ENCODE data around the gene CCHCR1.
"Not testable (repeated sequence)": the region's sequence is repeated elsewhere in the genome, so short reads cannot be mapped to it uniquely, and the experiment has no call there.

CCHCR1 gene

GRCh38 chr6:31179042-31179386, 21.4 kb upstream of the CCHCR1 start:
- peaks cover 17% of the 10 kb centered on the region for H3K4me1 ChIP-seq (ENCODE audit: control insufficient read depth, low read depth, low read length)
- no peaks in the 10 kb centered on the region for H3K27me3 ChIP-seq (ENCODE audit: control insufficient read depth, insufficient read depth, low read length)
- H3K27ac ChIP-seq (ENCODE audit: low read length), result no peak overlapping the region
- H3K36me3 ChIP-seq (ENCODE audit: control insufficient read depth, low read depth, low read length), result no peaks in the 10 kb centered on the region
- H3K9me3 ChIP-seq (ENCODE audit: control insufficient read depth, low read depth, low read length), result no peaks in the 10 kb centered on the region
- no peak overlapping the region for H3K9ac ChIP-seq (ENCODE audit: low read length)
- no peak overlapping the region for H3K4me3 ChIP-seq (ENCODE audit: low read length)

GRCh38 chr6:31178143-31179041, 20.8 kb upstream of the CCHCR1 start:
- Histone ChIP-seq H3K9ac (ENCODE audit: low read length) (no peak overlapping the region), H3K4me3 (ENCODE audit: low read length) (no peak overlapping the region), H3K4me1 (ENCODE audit: control insufficient read depth, low read depth, low read length) (peaks cover 20% of the 10 kb centered on the region), H3K27ac (ENCODE audit: low read length) (no peak overlapping the region), H3K27me3 (ENCODE audit: control insufficient read depth, insufficient read depth, low read length) (no peaks in the 10 kb centered on the region), H3K9me3 (ENCODE audit: control insufficient read depth, low read depth, low read length) (no peaks in the 10 kb centered on the region), H3K36me3 (ENCODE audit: control insufficient read depth, low read depth, low read length) (no peaks in the 10 kb centered on the region)

- Histone ChIP-seq H3K9ac (ENCODE audit: low read length) (no peak overlapping the region), H3K27ac (ENCODE audit: low read length) (no peak overlapping the region), H3K4me1 (ENCODE audit: control insufficient read depth, low read depth, low read length) (peaks cover 26% of the 10 kb centered on the region), H3K9me3 (ENCODE audit: control insufficient read depth, low read depth, low read length) (no peaks in the 10 kb centered on the region), H3K27me3 (ENCODE audit: control insufficient read depth, insufficient read depth, low read length) (no peaks in the 10 kb centered on the region), H3K4me3 (ENCODE audit: low read length) (no peak overlapping the region), H3K36me3 (ENCODE audit: control insufficient read depth, low read depth, low read length) (no peaks in the 10 kb centered on the region)
Measured at GRCh38 chr6:31175971-31176370, 18.4 kb upstream of the CCHCR1 start.

- H3K9me3 ChIP-seq (ENCODE audit: control insufficient read depth, low read depth, low read length), result no peaks in the 10 kb centered on the region
- H3K27ac ChIP-seq (ENCODE audit: low read length), result no peak overlapping the region
- H3K36me3 ChIP-seq (ENCODE audit: control insufficient read depth, low read depth, low read length), result no peaks in the 10 kb centered on the region
- H3K4me3 ChIP-seq (ENCODE audit: low read length), result no peak overlapping the region
- H3K27me3 ChIP-seq (ENCODE audit: control insufficient read depth, insufficient read depth, low read length), result no peaks in the 10 kb centered on the region
- H3K9ac ChIP-seq (ENCODE audit: low read length), result no peak overlapping the region
- peaks cover 30% of the 10 kb centered on the region for H3K4me1 ChIP-seq (ENCODE audit: control insufficient read depth, low read depth, low read length)
Measured at GRCh38 chr6:31174378-31174777, 16.8 kb upstream of the CCHCR1 start.

- Histone ChIP-seq H3K4me3 (ENCODE audit: low read length) (peak overlapping the region; percentile 75), H3K9ac (ENCODE audit: low read length) (peak overlapping the region; percentile 95), H3K9me3 (ENCODE audit: control insufficient read depth, low read depth, low read length) (no peaks in the 10 kb centered on the region), H3K27me3 (ENCODE audit: control insufficient read depth, insufficient read depth, low read length) (no peaks in the 10 kb centered on the region), H3K27ac (ENCODE audit: low read length) (peak overlapping the region; percentile 97), H3K4me1 (ENCODE audit: control insufficient read depth, low read depth, low read length) (peaks cover 27% of the 10 kb centered on the region), H3K36me3 (ENCODE audit: control insufficient read depth, low read depth, low read length) (peaks cover 3% of the 10 kb centered on the region)
Measured at GRCh38 chr6:31173406-31173805, 15.8 kb upstream of the CCHCR1 start.

- H3K9me3 ChIP-seq (ENCODE audit: control insufficient read depth, low read depth, low read length), result no peaks in the 10 kb centered on the region
- H3K4me1 ChIP-seq (ENCODE audit: control insufficient read depth, low read depth, low read length), result peaks cover 27% of the 10 kb centered on the region
- peak overlapping the region; percentile 95 for H3K9ac ChIP-seq (ENCODE audit: low read length)
- H3K27ac ChIP-seq (ENCODE audit: low read length), result peak overlapping the region; percentile 97
- peak overlapping the region; percentile 75 for H3K4me3 ChIP-seq (ENCODE audit: low read length)
- peaks cover 3% of the 10 kb centered on the region for H3K36me3 ChIP-seq (ENCODE audit: control insufficient read depth, low read depth, low read length)
- H3K27me3 ChIP-seq (ENCODE audit: control insufficient read depth, insufficient read depth, low read length), result no peaks in the 10 kb centered on the region
Measured at GRCh38 chr6:31172973-31173384, 15.4 kb upstream of the CCHCR1 start.

GRCh38 chr6:31171931-31172905, 14.6 kb upstream of the CCHCR1 start:
- Histone ChIP-seq H3K27me3 (ENCODE audit: control insufficient read depth, insufficient read depth, low read length) (no peaks in the 10 kb centered on the region), H3K9ac (ENCODE audit: low read length) (peak overlapping the region; percentile 95), H3K4me3 (ENCODE audit: low read length) (peak overlapping the region; percentile 75), H3K4me1 (ENCODE audit: control insufficient read depth, low read depth, low read length) (peaks cover 27% of the 10 kb centered on the region), H3K27ac (ENCODE audit: low read length) (peak overlapping the region; percentile 97), H3K9me3 (ENCODE audit: control insufficient read depth, low read depth, low read length) (no peaks in the 10 kb centered on the region), H3K36me3 (ENCODE audit: control insufficient read depth, low read depth, low read length) (peaks cover 3% of the 10 kb centered on the region)

GRCh38 chr6:31170987-31171671, 13.5 kb upstream of the CCHCR1 start:
- Histone ChIP-seq H3K9ac (ENCODE audit: low read length) (peak overlapping the region; percentile 72), H3K9me3 (ENCODE audit: control insufficient read depth, low read depth, low read length) (no peaks in the 10 kb centered on the region), H3K36me3 (ENCODE audit: control insufficient read depth, low read depth, low read length) (peaks cover 8% of the 10 kb centered on the region), H3K4me1 (ENCODE audit: control insufficient read depth, low read depth, low read length) (peaks cover 30% of the 10 kb centered on the region), H3K4me3 (ENCODE audit: low read length) (peak overlapping the region; percentile 97), H3K27me3 (ENCODE audit: control insufficient read depth, insufficient read depth, low read length) (no peaks in the 10 kb centered on the region), H3K27ac (ENCODE audit: low read length) (peak overlapping the region; percentile 97)

- H3K9me3 ChIP-seq (ENCODE audit: control insufficient read depth, low read depth, low read length), result no peaks in the 10 kb centered on the region
- H3K9ac ChIP-seq (ENCODE audit: low read length), result peak within 1 kb of the TSS; percentile 72
- H3K27me3 ChIP-seq (ENCODE audit: control insufficient read depth, insufficient read depth, low read length), result no peaks in the 10 kb centered on the region
- peaks cover 36% of the 10 kb centered on the region for H3K4me1 ChIP-seq (ENCODE audit: control insufficient read depth, low read depth, low read length)
- peaks cover 14% of the 10 kb centered on the region for H3K36me3 ChIP-seq (ENCODE audit: control insufficient read depth, low read depth, low read length)
- H3K4me3 ChIP-seq (ENCODE audit: low read length), result peak within 1 kb of the TSS; percentile 97
- H3K27ac ChIP-seq (ENCODE audit: low read length), result peak within 1 kb of the TSS; percentile 97
Measured at GRCh38 chr6:31170600-31170881, 12.9 kb upstream of the CCHCR1 start, which contains the start of gene POU5F1. Gene POU5F1, minus strand, starts transcription at chr6:31170682. Its CDS starts 62 bp downstream, at chr6:31170620.

GRCh38 chr6:31169858-31170599, 12.4 kb upstream of the CCHCR1 start:
- not testable (repeated sequence) for H3K27me3 ChIP-seq (ENCODE audit: control insufficient read depth, insufficient read depth, low read length); H3K27ac ChIP-seq (ENCODE audit: low read length); H3K9me3 ChIP-seq (ENCODE audit: control insufficient read depth, low read depth, low read length)
- H3K4me3 ChIP-seq (ENCODE audit: low read length), result peak overlapping the region; percentile 97
- peaks cover 36% of the 10 kb centered on the region for H3K4me1 ChIP-seq (ENCODE audit: control insufficient read depth, low read depth, low read length)
- peak overlapping the region; percentile 72 for H3K9ac ChIP-seq (ENCODE audit: low read length)
- peaks cover 19% of the 10 kb centered on the region for H3K36me3 ChIP-seq (ENCODE audit: control insufficient read depth, low read depth, low read length)
